Umbilical cord (tissue), 2 donors: ENCODE measurements around the gene HSPA4. TPM values are rescaled to one million over a fixed set of nuclear protein-coding genes. Genes with fewer than 3 reads are reported as not detected.

Experiments used
- DNase-seq: peaks from one replicate; pipeline ENCODE4 v3.0.0-alpha.2; 2015; ENCODE audit warnings: low spot score
- total RNA-seq: library from RNA; depleted of rRNA; stranded (reverse); fragments of >200 nt; gene quantifications from one replicate; pipeline ENCODE4 v1.2.3, GENCODE V29; 2014; ENCODE audit warnings: low replicate concordance; ENCODE audit not compliant: insufficient read depth

The HSPA4 gene
- total RNA-seq, 1 donor from 2014 or later, result 82.3 TPM

DNA sequence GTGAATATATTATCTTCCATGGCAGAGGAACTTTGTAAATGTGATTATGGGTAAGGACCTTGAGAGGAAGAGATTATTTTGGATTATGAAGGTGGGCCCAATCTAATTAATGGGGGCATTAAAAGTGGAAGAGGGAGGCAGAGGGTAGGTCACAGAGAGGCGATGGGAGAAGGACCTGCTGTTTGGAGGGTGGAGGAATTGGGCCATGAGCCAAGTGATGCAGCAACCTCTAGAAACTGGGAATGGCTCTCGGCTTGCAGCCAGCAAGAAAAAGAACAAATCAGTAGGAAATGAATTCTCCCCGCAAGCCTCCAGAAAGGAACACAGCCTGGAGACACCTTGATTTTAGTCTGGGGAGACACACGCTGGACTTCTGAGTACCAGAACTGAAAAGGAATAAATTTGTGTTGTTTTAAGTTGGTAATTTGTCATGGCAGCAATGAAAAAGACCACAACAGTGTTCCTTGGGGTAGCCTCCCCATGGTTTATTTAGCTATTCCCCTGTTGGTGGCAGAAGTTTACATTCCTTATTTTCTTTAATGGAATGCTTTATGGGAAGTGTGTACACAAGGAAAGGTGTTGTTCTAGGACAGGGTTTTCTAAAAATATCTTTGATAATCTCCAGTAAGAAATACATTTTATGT is 103.6 kb downstream of the HSPA4 start:
- DNase-seq, result no peak

Other genes with a start within 250 kb of the HSPA4 start
- gene SOWAHA, start 238.7 kb upstream of the HSPA4 start, total RNA-seq, result 4.6 TPM
- gene SHROOM1, start 221.4 kb upstream of the HSPA4 start, total RNA-seq, result 4.3 TPM
- 1.9 TPM for gene GDF9, start 185.5 kb upstream of the HSPA4 start, total RNA-seq
- gene UQCRQ, start 185.4 kb upstream of the HSPA4 start, total RNA-seq, result 101 TPM
- 5.3 TPM for gene LEAP2, start 178.3 kb upstream of the HSPA4 start, total RNA-seq
- 47.7 TPM for gene AFF4, start 88.4 kb upstream of the HSPA4 start, total RNA-seq
- gene ZCCHC10, start 25.5 kb upstream of the HSPA4 start, total RNA-seq, result 21.9 TPM